Activated naive CD4-positive, alpha-beta T cell treated with anti-CD3 and anti-CD28 coated beads, Interleukin-2, amount 50 U/mL, for 16 hours (primary cell): Measurements from ENCODE around the gene GGT6.

Experiments used
- DNase-seq: peaks from one replicate; pipeline ENCODE4 v3.0.0-alpha.2; 2020

Gene GGT6

DNA sequence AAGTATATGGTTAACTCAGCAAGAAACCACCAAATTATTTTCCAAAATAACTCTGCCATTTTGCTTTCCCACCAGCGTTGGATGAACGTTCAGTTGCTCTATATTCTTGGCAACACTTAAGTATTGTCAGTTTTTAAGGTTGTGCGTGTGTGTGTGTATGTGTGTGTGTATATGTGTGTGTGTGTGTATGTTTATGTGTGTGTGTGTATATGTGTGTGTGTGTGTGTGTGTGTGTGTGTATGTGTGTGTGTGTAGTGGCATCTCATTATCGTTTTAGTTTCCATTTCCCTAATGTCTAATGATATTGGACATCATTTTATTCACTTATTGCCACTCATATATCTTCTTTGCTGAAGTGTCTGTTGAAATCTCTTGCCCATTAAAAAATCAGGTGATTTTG lies 12.7 kb upstream of the GGT6 start:
- no peak for DNase-seq

DNA sequence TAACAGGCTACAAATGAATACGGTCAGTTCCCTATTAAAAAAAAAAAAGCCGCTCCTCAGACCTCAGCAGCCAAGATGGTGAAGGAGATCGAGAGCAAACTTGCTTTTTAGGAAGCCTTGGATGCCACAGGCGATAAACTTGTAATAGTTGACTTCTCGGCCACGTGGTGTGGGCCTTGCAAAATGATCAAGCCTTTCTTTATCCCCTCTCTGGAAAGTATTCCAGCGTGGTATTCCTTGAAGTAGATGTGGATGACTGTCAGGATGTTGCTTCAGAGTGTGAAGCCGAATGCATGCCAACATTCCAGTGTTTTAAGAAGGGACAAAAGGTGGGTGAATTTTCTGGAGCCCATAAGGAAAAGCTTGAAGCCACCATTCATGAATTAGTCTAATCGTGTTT lies 11.8 kb upstream of the GGT6 start:
- DNase-seq = no peak

DNA sequence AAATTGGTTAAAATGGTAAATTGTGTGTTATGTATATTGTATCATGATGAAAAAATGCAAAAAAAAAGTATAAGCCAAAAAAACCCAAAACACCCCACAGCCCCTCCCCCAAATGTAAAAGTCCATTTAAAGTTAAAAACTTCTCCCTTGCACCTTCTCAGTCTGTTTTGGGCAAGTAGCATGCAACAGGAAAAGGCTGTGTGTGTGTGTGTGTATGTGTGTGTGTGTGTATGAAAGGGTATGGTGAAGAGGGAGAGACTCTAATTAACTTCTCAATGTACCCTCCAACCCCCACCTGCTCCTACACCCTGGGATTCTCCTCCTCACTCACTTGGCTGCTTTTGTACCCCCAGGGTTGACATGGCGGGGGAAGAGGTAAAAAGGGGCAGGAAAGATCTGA lies 9.2 kb upstream of the GGT6 start:
- DNase-seq = no peak

DNA sequence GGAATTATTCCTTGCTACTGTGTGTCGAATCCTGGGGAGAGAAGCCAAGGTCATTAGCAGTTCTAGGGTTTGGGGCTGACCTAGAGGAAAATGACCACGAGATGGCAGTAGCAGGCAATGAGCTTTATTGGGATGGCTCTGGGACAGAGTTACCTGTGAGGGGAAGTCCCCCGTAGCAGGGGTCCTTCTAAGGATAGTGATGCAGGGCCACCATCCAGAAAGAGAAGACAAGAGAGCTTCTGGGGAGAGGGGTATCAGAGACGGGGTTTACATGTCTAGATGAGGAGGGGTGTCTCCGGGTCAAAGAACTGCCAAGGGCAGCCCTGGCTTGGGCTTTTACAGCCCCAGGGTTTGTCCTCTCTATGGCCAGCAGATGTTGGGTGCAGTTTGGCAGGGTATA lies 6.4 kb upstream of the GGT6 start:
- peak; percentile 50 for DNase-seq

DNA sequence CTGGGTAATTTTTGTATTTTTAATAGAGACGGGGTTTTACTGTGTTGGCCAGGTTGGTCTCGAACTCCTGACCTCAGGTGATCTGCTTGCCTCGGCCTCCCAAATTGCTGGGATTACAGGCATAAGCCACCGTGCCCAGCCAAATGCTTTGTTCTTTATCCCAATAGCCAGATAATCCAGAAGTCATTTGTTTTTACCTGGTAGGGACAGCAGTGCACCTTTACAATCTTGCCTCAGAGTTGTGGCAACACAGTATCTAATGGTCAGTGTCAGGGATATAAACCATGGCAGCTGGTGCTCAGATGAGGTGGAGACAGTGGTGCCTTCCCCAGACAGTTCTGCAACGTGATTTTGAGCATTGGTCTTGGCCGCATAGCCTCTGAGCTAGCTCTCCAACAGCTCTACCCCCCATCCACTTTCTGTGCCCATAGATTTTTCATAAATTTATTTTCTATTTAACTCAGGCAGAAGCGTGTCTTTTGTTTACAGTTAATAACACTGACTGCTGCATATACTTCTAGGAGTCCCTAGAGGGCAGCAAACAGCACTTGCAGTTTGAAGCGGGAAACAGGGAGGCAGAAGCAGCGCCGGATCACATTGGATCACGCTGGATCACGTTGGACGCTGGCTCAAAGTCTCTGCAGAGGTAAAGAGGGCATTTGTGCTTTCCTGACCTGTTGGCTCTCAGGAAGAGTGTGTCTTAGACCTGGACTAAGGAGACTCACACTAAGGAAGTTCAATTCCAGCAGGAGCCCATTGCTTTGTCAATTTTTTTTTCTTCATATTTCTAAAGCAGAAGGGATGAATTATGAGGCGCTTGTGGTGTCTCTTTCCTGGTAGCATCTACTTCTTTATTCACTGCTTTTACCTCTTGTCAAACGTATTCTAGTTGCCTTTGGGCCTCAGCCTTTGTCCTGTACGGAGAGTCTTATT lies 5.1 kb upstream of the GGT6 start:
- peak; percentile 53 for DNase-seq

DNA sequence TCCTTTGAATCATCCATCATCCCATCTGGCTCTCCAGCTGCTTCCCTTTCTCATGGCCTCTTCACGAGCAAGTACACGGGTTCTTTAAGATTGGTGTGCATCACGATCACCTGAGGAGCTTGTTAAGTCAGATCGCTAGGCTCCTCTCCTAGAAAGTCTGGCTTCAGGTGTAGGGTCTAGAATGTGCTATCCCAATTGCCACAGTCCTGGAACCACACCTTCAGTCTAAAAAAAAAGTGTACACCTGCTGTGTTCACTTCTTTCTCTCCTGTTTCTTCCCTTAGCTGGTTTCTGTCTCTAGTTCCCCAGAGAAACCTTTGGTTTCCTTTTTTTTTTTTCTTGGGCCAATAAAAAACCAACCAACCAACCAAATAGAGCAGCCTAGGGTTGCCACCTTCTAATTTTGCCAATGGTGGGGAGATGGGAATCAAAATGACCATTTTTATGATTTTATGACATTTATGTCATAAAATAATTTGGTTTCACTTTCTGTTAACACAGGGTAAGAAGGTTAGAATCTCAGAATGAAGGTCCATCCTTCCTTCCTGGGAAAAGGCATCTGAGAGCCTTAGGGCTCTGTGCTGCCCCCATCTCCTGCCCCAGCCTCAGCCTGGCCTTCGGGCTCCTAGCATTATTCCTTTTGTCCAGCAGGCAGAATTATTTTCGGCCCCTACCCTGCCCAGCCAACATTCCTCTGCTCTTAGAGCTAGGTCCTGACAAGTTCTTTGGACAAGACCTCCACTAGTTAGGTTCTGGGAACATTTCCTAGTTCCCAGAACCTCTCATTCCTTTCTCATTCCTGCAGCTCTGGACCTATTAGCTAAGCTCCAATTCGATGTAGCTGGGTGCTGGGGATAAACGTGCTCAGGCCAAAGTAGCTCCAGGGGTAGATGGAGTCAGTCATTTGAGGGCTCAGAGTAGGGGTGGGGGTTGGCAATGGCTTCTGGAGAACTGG lies 1.9 kb upstream of the GGT6 start:
- DNase-seq = no peak

DNA sequence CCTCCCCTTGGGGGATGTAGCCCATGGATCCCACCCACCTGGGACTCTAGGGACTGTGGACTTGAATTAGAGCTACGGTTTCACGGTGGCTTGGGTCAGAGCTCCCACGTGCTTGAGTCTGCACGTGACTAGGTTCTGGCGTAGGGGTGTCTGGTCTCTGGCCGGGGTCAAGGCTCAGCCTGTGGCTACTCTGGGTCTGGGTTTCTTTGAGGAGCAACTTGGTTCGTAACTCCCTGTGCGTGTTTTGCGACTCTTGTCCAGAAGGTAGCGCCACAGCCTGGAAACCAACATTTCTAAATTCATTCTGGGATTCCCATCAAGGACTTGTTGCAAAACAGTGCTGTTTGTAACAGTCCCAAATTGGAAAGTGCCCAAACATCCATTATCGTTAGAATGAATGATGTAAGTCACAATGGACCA lies 470 bp upstream of the GGT6 start:
- DNase-seq = no peak

DNA sequence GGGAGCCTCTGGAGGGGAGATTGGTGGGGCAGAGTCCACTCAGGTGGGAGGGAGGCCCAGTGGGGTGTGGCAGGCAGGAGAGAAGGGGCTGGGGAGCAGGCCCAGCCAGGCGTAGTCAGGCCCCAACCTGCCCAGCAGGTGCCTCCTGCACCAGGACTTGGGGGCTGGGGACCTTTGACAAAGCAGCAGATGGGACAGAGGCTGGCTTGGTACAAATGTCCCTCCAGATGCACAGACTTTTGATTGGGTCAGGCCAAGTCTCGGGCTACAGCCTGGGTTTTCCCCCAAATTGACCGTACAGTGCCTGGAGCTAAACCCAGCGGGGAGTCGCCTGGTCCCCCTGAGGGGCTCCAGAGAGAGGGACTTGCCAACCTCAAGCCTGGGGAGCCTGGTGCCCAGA lies 411 bp downstream of the GGT6 start:
- no peak for DNase-seq

DNA sequence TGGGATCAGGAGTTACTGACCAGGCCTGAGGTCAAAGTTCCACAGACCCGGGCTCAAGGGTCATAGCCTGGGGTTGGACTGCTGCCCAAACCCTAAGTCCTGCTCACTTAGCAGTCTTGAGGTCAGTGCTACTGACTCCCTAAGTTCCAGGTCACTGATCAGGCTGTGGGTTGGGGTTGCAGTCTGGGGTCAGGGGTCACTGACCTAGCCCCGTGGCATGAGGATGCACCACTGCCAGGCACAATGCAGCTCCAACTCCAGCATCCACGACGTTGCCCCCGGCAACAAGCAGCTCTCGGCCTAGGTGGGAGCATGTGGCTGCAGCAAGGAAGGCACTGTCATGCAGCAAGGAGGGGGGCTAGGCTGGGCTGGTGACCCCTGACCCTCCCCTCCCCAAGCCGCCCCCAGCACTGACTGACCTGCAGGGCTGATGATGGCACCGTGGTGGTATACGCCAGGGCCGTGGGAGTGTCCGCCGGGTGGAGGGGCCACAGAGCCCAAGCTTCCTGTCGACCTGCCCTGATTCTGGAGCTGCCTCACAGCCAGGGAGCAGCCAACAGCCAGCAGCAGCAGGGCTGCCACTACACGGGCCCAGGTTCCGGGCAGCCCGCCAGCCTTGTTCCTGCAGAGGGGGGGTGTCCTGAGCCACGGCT lies 1.1 kb downstream of the GGT6 start:
- DNase-seq = no peak

DNA sequence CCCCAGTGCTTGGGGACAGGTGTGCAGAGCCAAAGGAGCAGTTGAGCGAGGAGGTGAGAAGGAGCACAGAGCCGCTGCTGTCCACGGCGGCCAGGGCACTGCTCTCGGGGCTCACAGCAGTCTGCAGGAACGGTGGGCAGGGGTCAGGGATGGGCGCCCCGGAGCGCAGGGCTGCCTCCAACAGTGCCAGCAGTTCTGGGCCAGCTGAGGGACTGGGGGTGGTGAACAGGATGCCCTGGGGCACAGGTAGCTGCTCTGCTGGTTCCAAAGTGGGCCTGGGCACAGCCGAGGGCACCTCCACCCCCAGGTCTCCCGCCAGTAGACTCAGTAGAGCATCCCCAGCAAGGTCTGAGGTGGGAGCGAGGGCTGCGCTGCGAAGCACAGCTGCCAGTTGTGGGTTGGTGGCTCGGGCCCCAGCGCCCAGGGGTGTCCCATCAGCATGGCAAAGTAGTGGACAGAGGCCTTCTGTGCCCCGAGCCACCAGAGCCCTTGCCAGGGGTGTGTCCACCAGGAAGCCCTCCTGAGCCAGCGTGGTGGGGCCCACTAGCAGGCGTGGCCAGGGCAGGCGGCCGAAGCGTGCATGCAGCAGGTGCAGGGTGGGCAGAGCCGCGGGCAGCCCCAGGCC lies 1.9 kb downstream of the GGT6 start:
- DNase-seq = no peak

DNA sequence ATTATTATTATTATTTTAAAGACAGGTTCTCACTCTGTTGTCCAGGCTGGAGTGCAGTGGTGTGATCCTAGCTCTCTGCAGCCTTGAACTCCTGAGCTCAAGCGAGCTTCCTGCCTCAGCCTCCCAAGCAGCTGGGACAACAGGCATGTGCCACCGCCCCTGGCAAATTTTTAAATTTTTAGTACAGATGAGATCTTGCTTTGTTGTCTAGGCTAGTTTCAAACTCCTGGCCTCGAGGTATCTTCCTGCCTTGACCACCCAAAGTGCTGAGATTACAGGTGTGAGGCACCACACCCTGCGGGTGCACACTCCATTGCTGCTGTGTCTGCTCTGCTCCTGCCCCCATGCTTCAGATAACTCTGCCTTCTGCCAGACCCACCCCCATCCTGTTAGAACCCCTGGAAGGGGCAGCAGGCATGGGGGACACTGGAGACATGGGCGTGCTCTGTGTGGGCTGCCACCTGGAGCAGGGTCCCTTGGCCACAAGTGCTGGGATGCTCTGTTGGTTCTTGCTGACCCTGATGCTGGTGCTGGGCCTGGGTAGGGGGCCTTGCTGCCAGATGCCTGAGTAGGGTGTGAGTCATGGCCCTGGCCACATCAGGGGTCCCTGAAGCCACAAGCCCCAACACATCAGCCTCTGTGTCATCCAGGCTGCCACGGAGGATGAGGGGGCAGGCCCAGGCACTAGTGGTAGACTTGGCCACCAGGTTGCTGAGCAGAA lies 2.6 kb downstream of the GGT6 start:
- DNase-seq = no peak

DNA sequence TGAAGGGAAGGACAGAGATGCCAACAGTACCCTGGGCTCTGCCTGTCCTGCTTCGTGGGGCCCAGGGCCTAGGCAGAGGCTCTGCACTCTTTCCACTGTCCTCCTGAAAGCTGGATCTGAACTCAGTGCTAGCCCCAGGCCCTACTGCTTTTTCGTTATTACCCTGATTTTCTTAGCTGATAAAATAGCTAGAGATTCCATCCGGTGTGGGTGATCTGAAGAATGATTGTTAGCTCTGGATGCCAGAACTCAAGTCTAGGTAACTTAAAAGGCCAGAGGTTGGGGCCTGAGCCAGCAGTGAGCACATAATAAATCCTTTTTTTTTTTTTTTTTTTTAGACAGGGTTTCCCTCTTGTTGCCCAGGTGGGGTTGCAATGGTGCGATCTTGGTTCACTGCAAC lies 3.4 kb downstream of the GGT6 start:
- DNase-seq = no peak

DNA sequence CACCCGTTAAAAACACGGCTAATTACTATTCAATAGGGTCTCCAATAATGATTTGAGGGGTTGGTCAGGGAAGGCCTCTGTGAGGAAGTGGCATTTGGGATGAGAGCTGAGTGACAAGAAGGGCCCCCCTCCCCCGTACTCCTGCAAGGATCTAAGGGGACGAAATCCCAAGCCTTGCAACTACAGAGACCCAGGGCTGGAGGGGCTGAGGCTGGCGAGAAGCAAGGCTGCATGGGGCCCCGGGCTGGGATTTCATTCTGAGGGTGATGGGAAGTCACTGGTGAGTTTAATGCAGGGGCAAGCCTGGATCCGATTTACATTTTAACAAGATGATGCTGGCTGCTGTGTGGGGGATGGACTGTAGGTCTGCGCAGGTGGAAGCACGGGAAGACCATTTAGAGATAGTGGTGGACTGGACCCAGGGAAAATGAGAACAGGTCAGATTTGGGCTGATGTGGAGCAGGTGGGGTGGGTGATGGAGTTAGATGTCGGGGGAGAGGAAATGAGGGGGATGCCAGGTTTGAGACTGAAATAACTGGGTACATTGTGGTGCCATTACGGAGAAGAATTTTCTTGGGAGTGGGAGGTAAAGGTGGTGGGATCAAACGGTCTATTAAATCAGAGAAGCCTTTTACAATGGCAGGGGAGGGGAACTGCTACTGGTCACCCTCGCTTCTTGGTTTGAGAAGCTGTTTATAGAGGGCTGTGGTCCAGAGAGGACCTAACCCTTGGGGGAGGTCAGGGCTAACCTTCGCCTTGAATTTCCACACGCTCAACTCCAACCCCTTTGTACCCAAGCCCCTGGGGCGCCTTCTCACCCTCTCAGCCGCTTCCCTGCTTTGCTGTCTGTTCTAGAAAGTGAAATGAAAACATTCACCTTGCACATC lies 4.3 kb downstream of the GGT6 start:
- DNase-seq = no peak

DNA sequence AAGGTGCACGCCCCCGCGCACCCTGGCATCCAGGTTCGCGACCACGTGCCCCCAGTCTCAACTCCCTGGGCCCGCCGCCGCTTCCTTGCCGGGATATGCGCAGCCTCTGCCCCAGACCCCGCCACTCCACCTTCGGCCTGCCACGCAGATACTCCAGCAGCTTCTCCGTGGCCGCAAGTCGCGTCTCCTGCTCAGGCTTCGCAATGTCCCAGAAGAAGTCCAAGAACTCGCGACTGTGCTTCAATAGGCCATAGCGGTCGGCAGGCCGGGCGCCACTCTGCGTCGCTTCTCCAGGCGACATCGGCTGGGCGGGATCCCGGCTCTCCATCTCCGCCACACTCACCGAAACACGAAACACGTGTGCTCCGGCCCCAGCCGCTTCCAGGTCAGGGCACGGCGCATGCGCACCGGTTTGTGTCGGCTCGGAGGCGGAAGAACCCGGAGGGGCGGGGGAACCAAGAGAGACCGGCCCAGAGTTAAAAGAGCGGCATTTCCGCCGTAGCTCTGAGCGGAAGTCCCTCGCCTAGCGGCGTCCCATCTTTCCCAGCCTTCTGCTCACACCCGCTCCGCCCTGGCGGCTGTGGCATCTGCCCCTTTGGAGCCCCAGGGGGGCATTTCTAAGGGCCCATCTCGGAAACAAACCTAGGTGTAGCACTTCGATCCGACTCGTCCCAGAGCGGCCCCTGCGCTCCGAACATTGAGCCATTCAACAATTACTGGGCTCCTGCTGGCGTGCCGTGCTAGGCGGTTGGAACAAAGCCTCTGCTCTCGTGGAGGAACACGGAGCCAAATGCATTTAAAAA lies 5.2 kb downstream of the GGT6 start, which contains the start of gene MYBBP1A:
Gene MYBBP1A (minus strand): TSS at position 388 of the 803 bp plus-strand sequence. CDS start 60 bp downstream, at position 328.
- peak; percentile 97 for DNase-seq

DNA sequence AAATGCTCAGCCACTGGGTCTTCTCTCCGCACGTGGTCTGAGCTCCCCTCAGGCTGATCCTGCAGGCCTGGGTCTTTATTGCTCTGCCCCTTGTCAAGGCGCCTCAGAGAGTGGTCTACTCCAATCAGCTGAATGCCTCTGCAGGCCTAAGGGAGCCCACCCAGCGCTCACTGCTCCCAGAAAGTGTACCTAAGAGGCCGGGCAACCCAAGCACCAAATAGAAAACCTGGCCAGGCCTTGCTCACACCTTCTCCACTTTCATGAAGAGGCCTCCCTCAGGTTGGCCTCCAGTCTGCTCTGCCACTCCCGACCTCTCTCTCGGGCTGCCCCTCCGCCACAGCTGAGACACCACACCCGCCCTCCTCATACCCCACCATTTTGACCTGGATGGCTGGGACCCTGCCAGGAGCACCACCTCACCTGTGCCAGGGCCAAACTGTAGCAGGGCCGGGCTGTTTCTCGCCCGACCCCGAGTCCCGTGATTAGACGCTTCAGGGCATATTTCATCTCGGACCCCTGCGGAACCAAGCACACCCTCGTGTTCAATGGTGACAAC lies 5.9 kb downstream of the GGT6 start:
- no peak for DNase-seq

DNA sequence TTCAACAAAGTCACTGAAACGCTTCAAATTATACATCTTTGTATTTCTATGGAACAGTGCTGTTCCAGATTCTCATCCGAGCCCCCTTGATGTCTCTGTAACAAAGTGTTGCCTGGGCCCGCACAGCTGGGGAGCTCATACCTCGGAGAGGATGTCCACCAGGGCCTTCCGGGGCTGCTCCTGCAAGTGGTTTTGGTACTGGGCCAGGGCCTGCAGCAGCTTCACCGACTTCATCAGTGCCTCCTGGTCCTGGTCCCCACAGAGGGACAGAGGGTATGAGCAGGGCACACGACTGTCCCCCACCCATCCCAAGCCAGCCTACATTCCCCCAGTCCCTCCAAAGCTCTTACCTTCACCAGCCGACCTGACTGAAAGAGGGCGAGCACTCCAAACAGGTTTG lies 6.7 kb downstream of the GGT6 start:
- DNase-seq = no peak

DNA sequence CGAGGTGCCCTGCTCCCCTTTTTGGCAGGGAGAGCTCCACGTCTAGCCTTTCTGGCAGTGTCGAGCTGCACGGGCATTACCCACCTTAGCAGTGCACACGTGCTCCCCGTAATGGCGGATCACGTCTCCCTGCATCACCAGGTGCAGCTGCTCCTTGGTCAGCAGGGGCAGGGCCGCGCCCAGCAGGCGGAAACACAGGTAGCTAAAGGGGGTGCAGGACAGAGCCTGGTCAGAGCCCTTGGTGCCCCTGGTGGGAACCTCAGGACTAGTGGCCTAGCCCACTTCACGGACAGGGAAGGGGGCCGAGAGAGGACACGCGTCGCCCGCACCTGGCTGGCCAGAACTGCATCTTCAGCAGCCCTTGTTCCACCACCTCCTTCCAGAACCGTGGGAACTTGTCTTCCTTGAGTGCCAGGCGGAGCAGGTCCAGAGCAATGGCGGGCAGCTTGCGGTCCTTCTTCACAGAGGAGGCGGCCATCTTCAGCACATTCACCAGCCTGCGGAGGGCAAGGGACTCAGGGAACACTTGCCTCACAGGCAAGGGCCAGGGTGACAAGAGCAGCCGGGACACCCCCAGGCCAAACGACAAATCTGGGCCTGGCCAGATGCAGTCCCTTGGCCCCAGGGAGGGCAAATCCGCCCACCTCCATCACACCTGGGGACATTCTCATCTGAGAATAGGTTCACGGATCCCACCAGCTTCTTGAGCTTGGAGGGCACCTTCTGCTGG lies 8.4 kb downstream of the GGT6 start:
- no peak for DNase-seq

DNA sequence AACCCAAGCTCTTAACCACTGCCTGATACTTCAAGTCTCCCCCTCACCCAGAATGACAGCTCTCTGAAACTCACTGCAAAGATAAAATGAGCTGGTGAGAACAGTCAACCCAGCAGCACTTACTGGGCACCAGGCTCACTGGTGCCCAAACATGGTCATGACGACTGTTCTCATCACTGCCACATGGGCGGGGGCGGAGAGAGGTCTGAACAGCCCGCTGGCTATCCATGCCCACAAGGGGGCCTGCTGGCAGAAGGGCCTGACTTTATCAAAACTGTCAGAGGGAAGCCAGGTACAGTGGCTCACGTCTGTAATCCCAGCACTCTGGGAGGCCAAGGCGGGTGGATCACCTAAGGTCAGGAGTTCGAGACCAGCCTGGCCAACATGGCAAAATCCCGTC lies 9.2 kb downstream of the GGT6 start:
- DNase-seq = peak; percentile 21

DNA sequence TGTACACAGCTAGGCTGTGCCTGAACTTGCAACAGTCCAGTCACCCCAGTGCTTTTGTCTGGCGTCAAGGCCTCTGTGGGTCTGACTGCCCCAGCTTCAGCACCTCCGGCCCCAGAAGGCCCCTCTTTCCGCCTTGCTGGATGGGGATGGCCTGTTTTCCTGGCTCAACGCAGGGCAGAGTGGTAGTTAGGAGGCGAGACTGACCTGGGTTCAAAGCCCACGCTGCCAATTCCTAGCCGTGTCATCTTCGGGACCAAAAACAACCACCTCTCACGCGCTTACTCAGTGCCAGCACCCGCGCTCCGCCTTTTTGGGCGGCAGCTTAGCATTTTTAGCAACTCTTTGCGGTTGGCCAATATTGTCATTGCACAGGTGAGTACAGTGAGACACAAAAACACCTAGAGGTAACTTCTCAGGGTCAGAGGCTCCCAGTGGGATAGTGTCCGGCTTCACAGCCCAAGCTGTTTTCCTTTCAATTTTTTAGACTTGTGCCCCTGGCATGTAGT lies 9.8 kb downstream of the GGT6 start:
- no peak for DNase-seq
